NCI-H2196 treated with DMSO at 0.1 percent for 48 hours (cell line): Measurements from ENCODE around the gene KRTAP4-3.
"Not testable (repeated sequence)": the region's sequence is repeated elsewhere in the genome, so short reads cannot be mapped to it uniquely, and the experiment has no call there.

Source experiments
- DNase-seq: peaks from one replicate; lab custom pipeline; 2025; ENCODE audit not compliant: unreplicated experiment; lab: John Stamatoyannopoulos, UW

KRTAP4-3 gene

GRCh38 chr17:41153856-41154255, 14.2 kb downstream of the KRTAP4-3 start:
- no peak for DNase-seq

- no peak for DNase-seq
Measured at GRCh38 chr17:41151525-41151924, 16.5 kb downstream of the KRTAP4-3 start.

GRCh38 chr17:41150026-41150425, 18.0 kb downstream of the KRTAP4-3 start:
- no peak for DNase-seq

GRCh38 chr17:41149652-41149985, 18.4 kb downstream of the KRTAP4-3 start, which contains the start of gene KRTAP4-5:
KRTAP4-5 (minus strand) TSS chr17:41149825; CDS start chr17:41149767, 58 bp downstream.
- no peak for DNase-seq

- DNase-seq = not testable (repeated sequence)
Measured at GRCh38 chr17:41148971-41149651, 18.9 kb downstream of the KRTAP4-3 start.

GRCh38 chr17:41147531-41148204, 20.4 kb downstream of the KRTAP4-3 start:
- no peak for DNase-seq

- no peak for DNase-seq
Measured at GRCh38 chr17:41145261-41145660, 22.8 kb downstream of the KRTAP4-3 start.

- no peak for DNase-seq
Measured at GRCh38 chr17:41144846-41145245, 23.2 kb downstream of the KRTAP4-3 start.

GRCh38 chr17:41141361-41141760, 26.7 kb downstream of the KRTAP4-3 start:
- DNase-seq = no peak

- no peak for DNase-seq
Measured at GRCh38 chr17:41140360-41141131, 27.5 kb downstream of the KRTAP4-3 start, which contains the start of gene KRTAP4-6. KRTAP4-6 (minus strand) TSS chr17:41140544; CDS start chr17:41140487, 57 bp downstream.

- not testable (repeated sequence) for DNase-seq
Measured at GRCh38 chr17:41139865-41140264, 28.2 kb downstream of the KRTAP4-3 start.

GRCh38 chr17:41133880-41134735, 33.9 kb downstream of the KRTAP4-3 start:
- no peak for DNase-seq

GRCh38 chr17:41131979-41132378, 36.0 kb downstream of the KRTAP4-3 start:
- no peak for DNase-seq

GRCh38 chr17:41127371-41127770, 40.6 kb downstream of the KRTAP4-3 start:
- DNase-seq = no peak

GRCh38 chr17:41126412-41126811, 41.6 kb downstream of the KRTAP4-3 start:
- DNase-seq = no peak

- no peak for DNase-seq
Measured at GRCh38 chr17:41125064-41125463, 43.0 kb downstream of the KRTAP4-3 start.

GRCh38 chr17:41123991-41124371, 44.0 kb downstream of the KRTAP4-3 start, which contains the start of gene KRTAP4-12:
KRTAP4-12 (minus strand) TSS chr17:41124182; CDS start chr17:41124122, 60 bp downstream.
- DNase-seq = not testable (repeated sequence)

GRCh38 chr17:41123292-41123990, 44.6 kb downstream of the KRTAP4-3 start:
- not testable (repeated sequence) for DNase-seq

GRCh38 chr17:41121742-41122141, 46.3 kb downstream of the KRTAP4-3 start:
- DNase-seq = no peak
